B cell (primary cell): ENCODE results near the gene BMP6. TPM values are rescaled to one million over a fixed set of nuclear protein-coding genes. Genes with fewer than 3 reads are reported as not detected.

ENCODE experiments used
- ATAC-seq: fragments of 200-7000 bp; cut with Tn5 transposase; one replicate; pipeline ENCODE4 v1.10.0; 2021; ENCODE audit warnings: low read depth, mild to moderate bottlenecking, moderate number of reproducible peaks, moderate library complexity
- CTCF ChIA-PET: fragments of 350-600 bp; sonication (Branson Sonifier 250); formaldehyde crosslinking; loops from one replicate; lab custom pipeline; 2021; ENCODE audit warnings: antibody characterized with exemption, inconsistent platforms; lab: Charles Lee
- POLR2A ChIA-PET: fragments of 350-600 bp; sonication (Branson Sonifier 250); formaldehyde crosslinking; loops from one replicate; lab custom pipeline; 2021; ENCODE audit warnings: antibody characterized with exemption; lab: Charles Lee
- DNase-seq: peaks from one replicate; pipeline ENCODE4 v3.0.0; 2013
- H2AFZ ChIP-seq: 2 replicates; pipeline ENCODE4 v1.6.1; 2012; ENCODE audit warnings: mild to moderate bottlenecking, low read depth, low read length; ENCODE audit not compliant: insufficient read depth, poor library complexity, severe bottlenecking
- H3K27ac ChIP-seq, 2 donors: 1 replicate in 1 of 2; 2 replicates in 1 of 2; pipeline ENCODE4 v1.5.1; 2012 to 2013; ENCODE audit warnings: low read length in 2 of 2, mild to moderate bottlenecking in 2 of 2, moderate library complexity in 1 of 2
- H3K27me3 ChIP-seq, 4 experiments: fragments of 200-600 bp in 1 of 4; sonication (generic) in 1 of 4; replicated peaks in 1 of 4; 1 replicate in 2 of 4; 2 replicates in 2 of 4; pipeline versions ENCODE4 v1.6.1 to v1.7.0; 2013 to 2016; ENCODE audit warnings: low read length in 3 of 4, mild to moderate bottlenecking in 2 of 4, mixed read lengths in 1 of 4, moderate library complexity in 1 of 4; ENCODE audit not compliant: insufficient read depth in 4 of 4, control insufficient read depth in 3 of 4; ENCODE audit errors: control extremely low read depth in 1 of 4
- H3K36me3 ChIP-seq, 2 experiments: replicated peaks in 1 of 2; 1 replicate in 1 of 2; 2 replicates in 1 of 2; pipeline versions ENCODE4 v1.6.1 to v1.7.1; 2013; ENCODE audit warnings: low read length in 1 of 2; ENCODE audit not compliant: insufficient read depth in 2 of 2, control insufficient read depth in 1 of 2; ENCODE audit errors: control extremely low read depth in 1 of 2, extremely low read depth in 1 of 2
- H3K4me1 ChIP-seq, 2 donors: fragments of 200-600 bp in 1 of 2; sonication (generic) in 1 of 2; 1 replicate in 1 of 2; 2 replicates in 1 of 2; pipeline versions ENCODE4 v1.5.1 to v1.6.1; 2013 to 2017; ENCODE audit warnings: low read length in 2 of 2; ENCODE audit not compliant: control insufficient read depth in 2 of 2, insufficient read depth in 2 of 2
- H3K4me2 ChIP-seq: replicated peaks from 2 replicates; pipeline ENCODE3; 2012; ENCODE audit warnings: mild to moderate bottlenecking, low read depth, low read length; ENCODE audit not compliant: poor library complexity, severe bottlenecking
- H3K4me3 ChIP-seq, 5 experiments: fragments of 200-600 bp in 1 of 5; sonication (generic) in 1 of 5; 1 replicate in 3 of 5; 2 replicates in 2 of 5; pipeline versions ENCODE4 v1.5.1 to v1.7.0; 2011 to 2016; ENCODE audit warnings: low read length in 4 of 5, mild to moderate bottlenecking in 4 of 5, low read depth in 2 of 5, control low read depth in 1 of 5, moderate library complexity in 1 of 5; ENCODE audit not compliant: insufficient read depth in 1 of 5; ENCODE audit errors: control extremely low read depth in 1 of 5, extremely low read depth in 1 of 5
- H3K79me2 ChIP-seq: fragments of 200-600 bp; sonication (generic); one replicate; pipeline ENCODE4 v1.6.0; 2016; ENCODE audit warnings: low read length; ENCODE audit not compliant: control insufficient read depth, insufficient read depth
- H3K9ac ChIP-seq: fragments of 200-600 bp; sonication (generic); 2 replicates; pipeline ENCODE4 v1.6.1; 2017; ENCODE audit warnings: mild to moderate bottlenecking, low read length, moderate library complexity
- H3K9me3 ChIP-seq, 3 donors: one replicate each; pipeline versions ENCODE4 v1.6.1 to v1.7.1; 2013; ENCODE audit warnings: low read length in 2 of 3; ENCODE audit not compliant: control insufficient read depth in 2 of 3, insufficient read depth in 1 of 3; ENCODE audit errors: control extremely low read depth in 1 of 3
- H4K20me1 ChIP-seq: 2 replicates; pipeline ENCODE4 v1.6.0; 2012; ENCODE audit warnings: mild to moderate bottlenecking, low read length; ENCODE audit not compliant: insufficient read depth, control insufficient read depth, poor library complexity, severe bottlenecking
- H3K27ac Mint-ChIP-seq: one replicate; pipeline ENCODE4 v1.8.0; 2021; ENCODE audit warnings: mixed read lengths
- H3K27me3 Mint-ChIP-seq: one replicate; pipeline ENCODE4 v1.8.0; 2021; ENCODE audit warnings: mixed read lengths
- H3K4me1 Mint-ChIP-seq: one replicate; pipeline ENCODE4 v1.8.0; 2021; ENCODE audit warnings: mixed read lengths
- H3K4me3 Mint-ChIP-seq: one replicate; pipeline ENCODE4 v1.8.0; 2021; ENCODE audit warnings: mixed read lengths
- H3K9me3 Mint-ChIP-seq: one replicate; pipeline ENCODE4 v1.8.0; 2022; ENCODE audit warnings: mixed read lengths; ENCODE audit not compliant: insufficient read depth
- EZH2 ChIP-seq: IDR thresholded peaks from 2 replicates; pipeline ENCODE4 v1.6.1; 2012; ENCODE audit warnings: borderline replicate concordance, low read depth, mild to moderate bottlenecking, moderate library complexity, low read length; ENCODE audit not compliant: insufficient read depth, poor library complexity, severe bottlenecking
- WGBS: methylation state at CpG from one replicate; pipeline ENCODE4 v1.1.5; 2013; ENCODE audit warnings: missing lambda C conversion rate; ENCODE audit not compliant: insufficient coverage; 5-methylcytosine and 5-hydroxymethylcytosine counted together
- intact Hi-C: fragments of 100-400 bp; cut with micrococcal nuclease; formaldehyde crosslinking; loops from one replicate; pipeline ENCODE4 v1.10.0; 2022
- polyA plus RNA-seq: library from polyadenylated mRNA; depleted of rRNA; stranded (reverse); fragments of >200 nt; gene quantifications from 2 replicates; pipeline ENCODE4 v1.2.3, GENCODE V29; 2012
- total RNA-seq, 2 donors: library from RNA; stranded (reverse); fragments of 120-200 nt in 1 of 2; gene quantifications; 1 replicate in 1 of 2; 2 replicates in 1 of 2; pipeline versions ENCODE4 v1.2.3 to v1.2.4, GENCODE V29; 2013 to 2022
- TF ChIP-seq, protein P1 (sequence below): fragments of 200-600 bp; IDR thresholded peaks from one replicate; pipeline ENCODE4 v1.8.0; 2022; ENCODE audit warnings: antibody characterized with exemption, mild to moderate bottlenecking

Gene BMP6
- total and polyA plus RNA-seq, 2 donors (not counting 1 experiment from before 2014, with no cell fraction given): 0.43 to 2.9 TPM

DNA sequence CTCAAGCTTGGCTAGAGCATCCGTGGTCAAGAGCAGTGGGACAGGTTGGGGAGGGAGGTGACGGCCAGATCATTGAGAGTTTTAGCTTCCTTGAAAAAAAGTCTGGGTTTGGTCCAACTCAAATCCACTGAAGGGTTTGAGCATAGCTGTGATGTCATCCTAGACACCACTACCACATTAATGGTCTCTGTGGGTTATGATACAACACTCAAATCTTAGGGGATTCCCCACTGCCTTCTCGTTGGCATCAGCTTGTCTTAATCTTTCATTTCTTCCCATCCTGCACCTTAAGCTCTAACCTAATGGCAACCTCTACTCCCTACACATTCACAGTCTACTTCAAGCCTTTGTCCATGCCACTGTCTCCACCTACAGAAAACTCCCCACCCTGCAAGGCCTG, 77.3 kb downstream of the BMP6 start:
- no peak overlapping the region for H3K9ac ChIP-seq
- TF ChIP-seq EZH2: no peak
- TF ChIP-seq, protein P1, sequence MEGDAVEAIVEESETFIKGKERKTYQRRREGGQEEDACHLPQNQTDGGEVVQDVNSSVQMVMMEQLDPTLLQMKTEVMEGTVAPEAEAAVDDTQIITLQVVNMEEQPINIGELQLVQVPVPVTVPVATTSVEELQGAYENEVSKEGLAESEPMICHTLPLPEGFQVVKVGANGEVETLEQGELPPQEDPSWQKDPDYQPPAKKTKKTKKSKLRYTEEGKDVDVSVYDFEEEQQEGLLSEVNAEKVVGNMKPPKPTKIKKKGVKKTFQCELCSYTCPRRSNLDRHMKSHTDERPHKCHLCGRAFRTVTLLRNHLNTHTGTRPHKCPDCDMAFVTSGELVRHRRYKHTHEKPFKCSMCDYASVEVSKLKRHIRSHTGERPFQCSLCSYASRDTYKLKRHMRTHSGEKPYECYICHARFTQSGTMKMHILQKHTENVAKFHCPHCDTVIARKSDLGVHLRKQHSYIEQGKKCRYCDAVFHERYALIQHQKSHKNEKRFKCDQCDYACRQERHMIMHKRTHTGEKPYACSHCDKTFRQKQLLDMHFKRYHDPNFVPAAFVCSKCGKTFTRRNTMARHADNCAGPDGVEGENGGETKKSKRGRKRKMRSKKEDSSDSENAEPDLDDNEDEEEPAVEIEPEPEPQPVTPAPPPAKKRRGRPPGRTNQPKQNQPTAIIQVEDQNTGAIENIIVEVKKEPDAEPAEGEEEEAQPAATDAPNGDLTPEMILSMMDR: no peak
- intact Hi-C loops: no loop called here
- Mint-ChIP-seq H3K27ac (no peak overlapping the region), H3K9me3 (no peaks in the 10 kb centered on the region), H3K4me3 (no peak overlapping the region), H3K4me1 (no peaks in the 10 kb centered on the region), H3K27me3 (peaks cover 18% of the 10 kb centered on the region)
- no peak overlapping the region for H3K4me2 ChIP-seq
- H4K20me1 ChIP-seq: no peaks in the 10 kb centered on the region
- H2AFZ ChIP-seq: no peak overlapping the region
- no peaks in the 10 kb centered on the region for H3K4me1 ChIP-seq
- POLR2A ChIA-PET: no interaction called here
- H3K79me2 ChIP-seq: no peaks in the 10 kb centered on the region
- CTCF ChIA-PET: no interaction called here
- ATAC-seq: no peak
- H3K9me3 ChIP-seq: peaks cover 0 to 4% (median 0%) of the 10 kb centered on the region in 3 donors
- no peak for DNase-seq
- no peak overlapping the region for H3K27ac ChIP-seq
- no peak overlapping the region for H3K4me3 ChIP-seq
- no peaks in the 10 kb centered on the region for H3K36me3 ChIP-seq
- WGBS: 85% methylated on average over 3 of the region's 3 CpGs
- no peaks in the 10 kb centered on the region for H3K27me3 ChIP-seq

DNA sequence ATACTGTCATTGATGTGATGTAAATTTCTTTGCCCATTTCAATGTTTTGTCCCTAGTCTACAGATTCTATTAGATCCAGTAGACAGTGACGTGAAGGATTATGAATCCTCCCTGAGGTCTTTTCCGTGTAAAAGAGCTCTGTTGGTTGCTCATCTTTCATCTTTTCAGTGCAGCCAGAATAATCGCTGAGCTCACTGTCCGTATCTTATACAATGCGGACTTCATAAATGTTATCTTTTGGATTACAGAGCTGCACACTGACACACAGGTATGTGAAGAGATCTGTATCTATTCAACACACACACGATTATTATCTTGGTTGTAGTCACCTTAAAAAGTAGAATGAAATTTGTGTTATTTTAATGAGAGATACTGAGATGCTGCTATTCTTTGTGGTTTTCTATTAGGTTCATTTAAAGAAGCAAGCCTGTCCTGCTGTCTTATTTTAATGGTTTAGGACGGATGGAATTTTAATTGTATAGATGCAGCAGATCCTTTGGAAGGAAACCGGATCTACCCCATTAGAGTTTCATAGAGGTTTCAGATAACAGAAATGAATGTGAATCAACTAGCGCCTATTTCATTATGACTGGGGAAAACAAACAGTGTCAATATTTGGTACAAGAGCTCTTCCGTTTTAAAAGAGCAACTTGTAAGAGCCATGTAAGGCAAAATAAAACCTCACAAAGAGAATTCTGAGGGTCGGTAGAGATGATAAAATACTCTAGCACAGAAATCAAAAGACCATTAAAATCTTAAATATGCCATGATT, 79.4 kb downstream of the BMP6 start:
- peaks cover 19% of the 10 kb centered on the region for H3K27me3 Mint-ChIP-seq
- CTCF ChIA-PET: no interaction called here

More for the DNA sequence above, 79.4 kb downstream of the BMP6 start:
- Histone ChIP-seq H3K9me3 (peaks cover 0 to 4% (median 0%) of the 10 kb centered on the region in 3 donors), H3K27ac (no peak overlapping the region), H3K36me3 (no peaks in the 10 kb centered on the region), H3K4me2 (no peak overlapping the region), H3K27me3 (peaks cover 0 to 7% (median 0%) of the 10 kb centered on the region in 4 experiments), H2AFZ (no peak overlapping the region), H3K9ac (no peak overlapping the region), H3K4me1 (no peaks in the 10 kb centered on the region), H3K79me2 (no peaks in the 10 kb centered on the region), H3K4me3 (no peak overlapping the region), H4K20me1 (no peaks in the 10 kb centered on the region)
- H3K4me1 Mint-ChIP-seq: no peaks in the 10 kb centered on the region
- TF ChIP-seq EZH2: no peak
- TF ChIP-seq, protein P1: no peak
- ATAC-seq (no peak), DNase-seq (no peak)
- H3K4me3 Mint-ChIP-seq: no peak overlapping the region
- H3K27ac Mint-ChIP-seq: no peak overlapping the region
- intact Hi-C loops: no loop called here
- H3K9me3 Mint-ChIP-seq: no peaks in the 10 kb centered on the region
- POLR2A ChIA-PET: no interaction called here
- WGBS: 88% methylated on average over 2 of the region's 11 CpGs
